Measurements from ENCODE around the gene SRSF1. TPM values are rescaled to one million over a fixed set of nuclear protein-coding genes. Genes with fewer than 3 reads are reported as not detected.

SRSF1 gene
- total RNA-seq, 1 experiment from 2014 or later = 434 TPM

DNA sequence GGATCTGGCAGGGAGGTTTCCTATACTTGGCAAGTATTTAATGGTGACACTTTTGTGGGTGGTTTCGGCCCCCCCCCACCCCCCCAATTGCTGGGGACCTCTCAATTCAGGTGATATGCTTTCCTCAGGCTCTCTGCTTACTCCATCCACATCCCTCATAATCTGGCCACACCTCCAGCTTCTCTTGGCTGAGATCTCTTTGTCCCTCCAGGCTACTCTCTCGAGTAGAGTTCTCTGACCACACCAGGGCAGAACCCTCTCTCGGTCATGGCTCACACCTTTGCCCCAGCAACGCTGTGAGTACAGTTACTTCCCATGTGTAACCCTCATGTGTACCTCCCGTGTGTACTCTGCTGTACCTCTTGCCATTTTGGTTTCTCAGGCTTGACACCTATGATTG is 34.1 kb upstream of the SRSF1 start:
- H3K4me2 ChIP-seq (ENCODE audit: low read length) = no peak overlapping the region
- no peak for TF ChIP-seq SIN3A (IDR thresholded peaks at IDR 0.05; ENCODE audit: low read depth)
- TF ChIP-seq, protein P1, sequence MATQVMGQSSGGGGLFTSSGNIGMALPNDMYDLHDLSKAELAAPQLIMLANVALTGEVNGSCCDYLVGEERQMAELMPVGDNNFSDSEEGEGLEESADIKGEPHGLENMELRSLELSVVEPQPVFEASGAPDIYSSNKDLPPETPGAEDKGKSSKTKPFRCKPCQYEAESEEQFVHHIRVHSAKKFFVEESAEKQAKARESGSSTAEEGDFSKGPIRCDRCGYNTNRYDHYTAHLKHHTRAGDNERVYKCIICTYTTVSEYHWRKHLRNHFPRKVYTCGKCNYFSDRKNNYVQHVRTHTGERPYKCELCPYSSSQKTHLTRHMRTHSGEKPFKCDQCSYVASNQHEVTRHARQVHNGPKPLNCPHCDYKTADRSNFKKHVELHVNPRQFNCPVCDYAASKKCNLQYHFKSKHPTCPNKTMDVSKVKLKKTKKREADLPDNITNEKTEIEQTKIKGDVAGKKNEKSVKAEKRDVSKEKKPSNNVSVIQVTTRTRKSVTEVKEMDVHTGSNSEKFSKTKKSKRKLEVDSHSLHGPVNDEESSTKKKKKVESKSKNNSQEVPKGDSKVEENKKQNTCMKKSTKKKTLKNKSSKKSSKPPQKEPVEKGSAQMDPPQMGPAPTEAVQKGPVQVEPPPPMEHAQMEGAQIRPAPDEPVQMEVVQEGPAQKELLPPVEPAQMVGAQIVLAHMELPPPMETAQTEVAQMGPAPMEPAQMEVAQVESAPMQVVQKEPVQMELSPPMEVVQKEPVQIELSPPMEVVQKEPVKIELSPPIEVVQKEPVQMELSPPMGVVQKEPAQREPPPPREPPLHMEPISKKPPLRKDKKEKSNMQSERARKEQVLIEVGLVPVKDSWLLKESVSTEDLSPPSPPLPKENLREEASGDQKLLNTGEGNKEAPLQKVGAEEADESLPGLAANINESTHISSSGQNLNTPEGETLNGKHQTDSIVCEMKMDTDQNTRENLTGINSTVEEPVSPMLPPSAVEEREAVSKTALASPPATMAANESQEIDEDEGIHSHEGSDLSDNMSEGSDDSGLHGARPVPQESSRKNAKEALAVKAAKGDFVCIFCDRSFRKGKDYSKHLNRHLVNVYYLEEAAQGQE (IDR thresholded peaks at IDR 0.05; ENCODE audit: low read depth) = no peak
- TF ChIP-seq TCF7L2 (IDR thresholded peaks at IDR 0.05; ENCODE audit: borderline replicate concordance, extremely low read depth, insufficient read depth, insufficient read length) = no peak
- no peak for TF ChIP-seq YY1 (IDR thresholded peaks at IDR 0.05; ENCODE audit: extremely low read depth, insufficient replicate concordance, low read depth, low read length)
- TF ChIP-seq, protein P2, sequence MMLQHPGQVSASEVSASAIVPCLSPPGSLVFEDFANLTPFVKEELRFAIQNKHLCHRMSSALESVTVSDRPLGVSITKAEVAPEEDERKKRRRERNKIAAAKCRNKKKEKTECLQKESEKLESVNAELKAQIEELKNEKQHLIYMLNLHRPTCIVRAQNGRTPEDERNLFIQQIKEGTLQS (IDR thresholded peaks at IDR 0.05) = no peak
- TF ChIP-seq, protein P3, sequence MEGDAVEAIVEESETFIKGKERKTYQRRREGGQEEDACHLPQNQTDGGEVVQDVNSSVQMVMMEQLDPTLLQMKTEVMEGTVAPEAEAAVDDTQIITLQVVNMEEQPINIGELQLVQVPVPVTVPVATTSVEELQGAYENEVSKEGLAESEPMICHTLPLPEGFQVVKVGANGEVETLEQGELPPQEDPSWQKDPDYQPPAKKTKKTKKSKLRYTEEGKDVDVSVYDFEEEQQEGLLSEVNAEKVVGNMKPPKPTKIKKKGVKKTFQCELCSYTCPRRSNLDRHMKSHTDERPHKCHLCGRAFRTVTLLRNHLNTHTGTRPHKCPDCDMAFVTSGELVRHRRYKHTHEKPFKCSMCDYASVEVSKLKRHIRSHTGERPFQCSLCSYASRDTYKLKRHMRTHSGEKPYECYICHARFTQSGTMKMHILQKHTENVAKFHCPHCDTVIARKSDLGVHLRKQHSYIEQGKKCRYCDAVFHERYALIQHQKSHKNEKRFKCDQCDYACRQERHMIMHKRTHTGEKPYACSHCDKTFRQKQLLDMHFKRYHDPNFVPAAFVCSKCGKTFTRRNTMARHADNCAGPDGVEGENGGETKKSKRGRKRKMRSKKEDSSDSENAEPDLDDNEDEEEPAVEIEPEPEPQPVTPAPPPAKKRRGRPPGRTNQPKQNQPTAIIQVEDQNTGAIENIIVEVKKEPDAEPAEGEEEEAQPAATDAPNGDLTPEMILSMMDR (IDR thresholded peaks at IDR 0.05 in 2 of 3, conservative IDR thresholded peaks at IDR 0.05 in 1 of 3; ENCODE audit: borderline replicate concordance in 1 of 3, insufficient read depth in 1 of 3, low read depth in 2 of 3, low read length in 2 of 3) = no peak
- TF ChIP-seq JUND (IDR thresholded peaks at IDR 0.05) = no peak
- no peak for TF ChIP-seq CEBPB (IDR thresholded peaks at IDR 0.05; ENCODE audit: low read depth)
- TF ChIP-seq, protein P4, sequence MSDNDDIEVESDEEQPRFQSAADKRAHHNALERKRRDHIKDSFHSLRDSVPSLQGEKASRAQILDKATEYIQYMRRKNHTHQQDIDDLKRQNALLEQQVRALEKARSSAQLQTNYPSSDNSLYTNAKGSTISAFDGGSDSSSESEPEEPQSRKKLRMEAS (IDR thresholded peaks at IDR 0.05) = no peak
- TF ChIP-seq ELF1 (IDR thresholded peaks at IDR 0.05; ENCODE audit: borderline replicate concordance, low read depth) = no peak
- no peak for TF ChIP-seq EGR1 (IDR thresholded peaks at IDR 0.05; ENCODE audit: low read depth)
- TF ChIP-seq POLR2AphosphoS5 (IDR thresholded peaks at IDR 0.05; ENCODE audit: low read depth, low read length) = no peak
- no peak for TF ChIP-seq ZFX (IDR thresholded peaks at IDR 0.05)
- no peak for TF ChIP-seq ZNF274 (IDR thresholded peaks at IDR 0.05; ENCODE audit: low read depth, low read length)
- TF ChIP-seq CBX3 (IDR thresholded peaks at IDR 0.05; ENCODE audit: low read depth) = no peak
- TF ChIP-seq SRF (IDR thresholded peaks at IDR 0.05; ENCODE audit: low read depth) = no peak
- ChIA-PET CTCF (no interaction called here), POLR2A (no interaction called here), RAD21 (ENCODE audit: low non-redundant PET in 1 of 2, low total read pairs in 2 of 2, uncharacterized antibody in 2 of 2, unreplicated experiment in 2 of 2) (no interaction called here)
- no TSS peak for BruUV-seq (replicated peaks)
- intact Hi-C loops (cut with micrococcal nuclease) = no loop called here
- no peaks in the 10 kb centered on the region for H3K9me3 ChIP-seq (ENCODE audit: control insufficient read depth in 1 of 2, insufficient read depth in 1 of 2, low read depth in 1 of 2, low read length in 2 of 2)
- no peaks in the 10 kb centered on the region for H3K79me2 ChIP-seq (ENCODE audit: insufficient read depth, low read length)
- H3K27me3 ChIP-seq (ENCODE audit: insufficient read depth, low read length) = no peaks in the 10 kb centered on the region
- no peaks in the 10 kb centered on the region for H3K36me3 ChIP-seq (ENCODE audit: control insufficient read depth in 1 of 2, insufficient read depth in 2 of 2, low read length in 2 of 2)
- H3K4me3 ChIP-seq (replicated peaks in 1 of 2; ENCODE audit: low read depth in 1 of 2, low read length in 2 of 2) = no peak overlapping the region
- no peak overlapping the region for H3K9ac ChIP-seq (ENCODE audit: low read length)
- no peaks in the 10 kb centered on the region for H3K4me1 ChIP-seq (ENCODE audit: control insufficient read depth in 1 of 2, insufficient read depth in 2 of 2, low read length in 2 of 2)
- H2AFZ ChIP-seq (ENCODE audit: low read depth, low read length, poor library complexity, severe bottlenecking) = no peak overlapping the region
- H4K20me1 ChIP-seq (ENCODE audit: insufficient read depth) = no peaks in the 10 kb centered on the region
- H3K27ac ChIP-seq (ENCODE audit: low read depth, low read length) = no peak overlapping the region
- no peak for DNase-seq (ENCODE audit: low read depth, low spot score)
- ATAC-seq = no peak
- H3K9me2 ChIP-seq (ENCODE audit: insufficient read depth) = no peaks in the 10 kb centered on the region
